Effector memory CD8-positive, alpha-beta T cell (primary cell): ENCODE measurements around the gene TESK2.

Experiments
- ATAC-seq: fragments of 150-1000 bp; cut with Tn5 transposase; replicated peaks from 2 replicates; pipeline ENCODE4 v1.10.0; 2021; ENCODE audit warnings: mild to moderate bottlenecking, moderate library complexity
- DNase-seq, 3 experiments: peaks; one replicate each; pipeline ENCODE4 v3.0.0; 2021
- H3K27ac Mint-ChIP-seq, 2 donors: one replicate each; pipeline ENCODE4 v1.8.0; 2022; ENCODE audit warnings: mild to moderate bottlenecking in 2 of 2, mixed read lengths in 2 of 2, moderate library complexity in 2 of 2
- H3K27me3 Mint-ChIP-seq, 2 donors: one replicate each; pipeline ENCODE4 v1.8.0; 2022; ENCODE audit warnings: mixed read lengths in 2 of 2
- H3K36me3 Mint-ChIP-seq: one replicate; pipeline ENCODE4 v1.8.0; 2022; ENCODE audit warnings: mild to moderate bottlenecking, moderate library complexity, mixed read lengths; ENCODE audit not compliant: insufficient read depth
- H3K4me1 Mint-ChIP-seq, 2 donors: one replicate each; pipeline ENCODE4 v1.8.0; 2022; ENCODE audit warnings: low read depth in 2 of 2, mixed read lengths in 2 of 2
- H3K4me3 Mint-ChIP-seq, 2 donors: one replicate each; pipeline ENCODE4 v1.8.0; 2022; ENCODE audit warnings: mild to moderate bottlenecking in 2 of 2, mixed read lengths in 2 of 2, moderate library complexity in 2 of 2
- H3K9me3 Mint-ChIP-seq, 2 donors: one replicate each; pipeline ENCODE4 v1.8.0; 2022; ENCODE audit warnings: mixed read lengths in 2 of 2

TESK2 gene

GRCh38 chr1:45353685-45354084 lies 137.3 kb downstream of the TESK2 start:
- Mint-ChIP-seq H3K36me3 (no peaks in the 10 kb centered on the region), H3K9me3 (no peaks in the 10 kb centered on the region), H3K4me3 (no peak overlapping the region), H3K27me3 (no peaks in the 10 kb centered on the region), H3K27ac (no peak overlapping the region), H3K4me1 (no peaks in the 10 kb centered on the region)
- ATAC-seq (no peak), DNase-seq (no peak)

GRCh38 chr1:45351508-45351907 lies 139.5 kb downstream of the TESK2 start:
- ATAC-seq = no peak
- no peaks in the 10 kb centered on the region for H3K9me3 Mint-ChIP-seq
- no peak overlapping the region for H3K4me3 Mint-ChIP-seq
- peaks cover under 1% of the 10 kb centered on the region for H3K36me3 Mint-ChIP-seq
- H3K27ac Mint-ChIP-seq = no peak overlapping the region
- no peaks in the 10 kb centered on the region for H3K4me1 Mint-ChIP-seq
- no peaks in the 10 kb centered on the region for H3K27me3 Mint-ChIP-seq
- no peak for DNase-seq

- Mint-ChIP-seq H3K4me3 (no peak overlapping the region), H3K4me1 (no peaks in the 10 kb centered on the region), H3K27me3 (no peaks in the 10 kb centered on the region), H3K36me3 (peaks cover 14% of the 10 kb centered on the region), H3K9me3 (no peaks in the 10 kb centered on the region), H3K27ac (peak overlapping the region in 1 of 2 donors; percentile 52)
- no peak for ATAC-seq
- no peak for DNase-seq
Observed at GRCh38 chr1:45348966-45349677, 141.8 kb downstream of the TESK2 start.

GRCh38 chr1:45348609-45348965 lies 142.4 kb downstream of the TESK2 start:
- peak overlapping the region; percentile 2 to 52 for H3K27ac Mint-ChIP-seq
- ATAC-seq (no peak), DNase-seq (no peak)
- H3K4me1 Mint-ChIP-seq = no peaks in the 10 kb centered on the region
- H3K36me3 Mint-ChIP-seq = peaks cover 15% of the 10 kb centered on the region
- H3K27me3 Mint-ChIP-seq = no peaks in the 10 kb centered on the region
- no peak overlapping the region for H3K4me3 Mint-ChIP-seq
- H3K9me3 Mint-ChIP-seq = no peaks in the 10 kb centered on the region

DNA sequence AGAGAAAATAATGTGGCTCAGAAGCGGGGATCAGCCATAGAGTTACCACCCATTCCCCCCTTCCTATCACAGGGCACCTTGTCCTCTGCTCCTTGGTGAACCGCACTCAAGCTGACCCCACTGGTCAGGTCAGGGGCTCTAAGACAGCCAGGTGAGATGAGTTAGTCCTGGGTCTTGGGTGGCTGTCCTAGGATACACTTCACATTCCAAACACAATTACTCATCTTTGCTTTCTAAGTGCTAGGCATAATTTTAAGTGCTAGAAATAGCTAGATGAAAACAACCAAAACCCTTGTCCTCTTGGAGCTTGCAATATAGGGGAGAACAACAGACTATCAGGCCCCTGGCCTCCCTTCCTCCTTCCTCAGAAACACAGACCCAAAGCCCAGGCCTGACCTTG lies 142.9 kb downstream of the TESK2 start:
- DNase-seq (no peak), ATAC-seq (no peak)
- H3K4me3 Mint-ChIP-seq = no peak overlapping the region
- peaks cover 21% of the 10 kb centered on the region for H3K36me3 Mint-ChIP-seq
- no peaks in the 10 kb centered on the region for H3K27me3 Mint-ChIP-seq
- H3K4me1 Mint-ChIP-seq = no peaks in the 10 kb centered on the region
- peak overlapping the region; percentile 14 to 60 for H3K27ac Mint-ChIP-seq
- no peaks in the 10 kb centered on the region for H3K9me3 Mint-ChIP-seq

DNA sequence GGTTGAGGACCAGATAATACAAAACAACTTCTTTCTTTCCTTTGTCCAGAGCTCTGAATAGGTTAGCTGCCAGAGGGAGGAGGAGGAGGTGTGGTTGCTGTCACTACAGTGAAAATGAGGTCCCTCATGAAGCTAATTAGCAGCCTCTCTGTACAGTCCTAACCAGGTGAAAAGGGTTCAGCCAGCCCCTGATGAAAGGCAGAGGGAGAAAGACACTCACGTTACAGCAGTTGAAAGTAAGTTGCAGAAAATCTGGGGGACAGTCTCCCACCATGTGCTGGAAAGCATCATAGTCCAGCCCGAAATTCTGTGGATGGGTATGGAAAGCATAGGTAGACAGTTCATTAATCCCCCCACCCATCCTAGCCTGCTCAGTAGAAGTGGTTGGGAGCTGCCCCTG lies 144.5 kb downstream of the TESK2 start:
- no peaks in the 10 kb centered on the region for H3K9me3 Mint-ChIP-seq
- peaks cover 32% of the 10 kb centered on the region for H3K36me3 Mint-ChIP-seq
- ATAC-seq (no peak), DNase-seq (no peak)
- no peak overlapping the region for H3K4me3 Mint-ChIP-seq
- H3K27ac Mint-ChIP-seq = peak overlapping the region; percentile 22 to 60
- peaks cover 6 to 10% of the 10 kb centered on the region in 2 donors for H3K4me1 Mint-ChIP-seq
- no peaks in the 10 kb centered on the region for H3K27me3 Mint-ChIP-seq

DNA sequence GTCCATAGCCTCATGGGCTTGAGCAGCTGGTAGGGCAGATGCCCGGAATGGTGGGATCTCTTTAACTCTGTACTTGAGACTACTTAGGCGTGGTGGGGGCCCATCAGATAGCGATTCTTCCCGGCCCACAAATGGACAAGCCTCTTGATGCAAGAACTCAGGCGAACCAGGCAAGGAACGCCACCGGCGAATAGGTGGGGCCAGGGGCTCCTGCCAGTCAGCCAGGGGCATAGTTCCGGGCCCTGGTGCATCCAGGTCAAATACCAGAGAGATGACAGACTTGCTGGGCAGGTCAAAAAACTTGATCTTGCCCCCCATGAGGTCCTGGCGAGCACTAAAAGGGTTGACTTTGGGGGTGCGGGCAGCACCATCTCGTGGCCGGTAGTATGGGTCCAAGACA lies 145.9 kb downstream of the TESK2 start:
- no peak overlapping the region for H3K4me3 Mint-ChIP-seq
- ATAC-seq (no peak), DNase-seq (no peak)
- no peak overlapping the region for H3K27ac Mint-ChIP-seq
- H3K36me3 Mint-ChIP-seq = peaks cover 36% of the 10 kb centered on the region
- H3K9me3 Mint-ChIP-seq = no peaks in the 10 kb centered on the region
- no peaks in the 10 kb centered on the region for H3K27me3 Mint-ChIP-seq
- peaks cover 14 to 21% of the 10 kb centered on the region in 2 donors for H3K4me1 Mint-ChIP-seq

DNA sequence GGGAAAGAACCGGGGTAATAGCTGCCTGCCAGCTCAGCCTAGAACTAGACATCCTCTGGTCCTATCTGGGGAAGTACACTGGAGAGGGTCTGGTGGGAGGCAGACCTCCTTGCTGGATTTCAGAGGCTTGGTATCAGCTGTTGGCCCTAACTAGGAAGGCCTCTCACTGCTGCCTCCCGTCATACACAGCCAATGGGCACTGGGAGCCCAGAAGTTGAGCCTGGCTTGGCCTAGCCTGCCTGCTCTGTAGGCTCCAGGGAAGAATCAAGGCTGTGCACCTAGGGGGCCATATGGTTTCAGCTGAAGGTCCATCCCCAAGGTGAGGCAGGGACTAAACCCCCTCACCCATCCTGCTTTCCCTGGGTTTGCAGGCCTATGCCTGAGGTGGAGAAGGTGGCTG lies 146.5 kb downstream of the TESK2 start:
- Mint-ChIP-seq H3K9me3 (no peaks in the 10 kb centered on the region), H3K27me3 (no peaks in the 10 kb centered on the region), H3K36me3 (peaks cover 42% of the 10 kb centered on the region), H3K4me1 (peaks cover 17 to 25% of the 10 kb centered on the region in 2 donors), H3K27ac (peak overlapping the region in 1 of 2 donors; percentile 53), H3K4me3 (no peak overlapping the region)
- ATAC-seq = no peak
- DNase-seq = no peak

GRCh38 chr1:45340816-45341466 lies 150.0 kb downstream of the TESK2 start:
- no peak for DNase-seq
- Mint-ChIP-seq H3K4me1 (peaks cover 41 to 44% of the 10 kb centered on the region in 2 donors), H3K9me3 (no peaks in the 10 kb centered on the region), H3K27me3 (no peaks in the 10 kb centered on the region), H3K36me3 (peaks cover 44% of the 10 kb centered on the region), H3K4me3 (peak overlapping the region; percentile 97 to 98), H3K27ac (peak overlapping the region; percentile 92 to 98)
- no peak for ATAC-seq

- H3K4me3 Mint-ChIP-seq = peak within 1 kb of the TSS; percentile 97 to 98
- ATAC-seq (peak; percentile 82), DNase-seq (peak; percentile 84 to 87 (median 87))
- no peaks in the 10 kb centered on the region for H3K9me3 Mint-ChIP-seq
- peak within 1 kb of the TSS; percentile 92 to 98 for H3K27ac Mint-ChIP-seq
- H3K27me3 Mint-ChIP-seq = no peaks in the 10 kb centered on the region
- peaks cover 41% of the 10 kb centered on the region for H3K36me3 Mint-ChIP-seq
- peaks cover 42 to 50% of the 10 kb centered on the region in 2 donors for H3K4me1 Mint-ChIP-seq
Observed at GRCh38 chr1:45339789-45340558, 151.0 kb downstream of the TESK2 start, which contains the start of the genes MUTYH and TOE1. Gene MUTYH (minus strand): TSS chr1:45340440. CDS start chr1:45334505, 5,935 bp downstream. Gene TOE1 (plus strand): TSS chr1:45340170. CDS start chr1:45340253, 83 bp downstream.

DNA sequence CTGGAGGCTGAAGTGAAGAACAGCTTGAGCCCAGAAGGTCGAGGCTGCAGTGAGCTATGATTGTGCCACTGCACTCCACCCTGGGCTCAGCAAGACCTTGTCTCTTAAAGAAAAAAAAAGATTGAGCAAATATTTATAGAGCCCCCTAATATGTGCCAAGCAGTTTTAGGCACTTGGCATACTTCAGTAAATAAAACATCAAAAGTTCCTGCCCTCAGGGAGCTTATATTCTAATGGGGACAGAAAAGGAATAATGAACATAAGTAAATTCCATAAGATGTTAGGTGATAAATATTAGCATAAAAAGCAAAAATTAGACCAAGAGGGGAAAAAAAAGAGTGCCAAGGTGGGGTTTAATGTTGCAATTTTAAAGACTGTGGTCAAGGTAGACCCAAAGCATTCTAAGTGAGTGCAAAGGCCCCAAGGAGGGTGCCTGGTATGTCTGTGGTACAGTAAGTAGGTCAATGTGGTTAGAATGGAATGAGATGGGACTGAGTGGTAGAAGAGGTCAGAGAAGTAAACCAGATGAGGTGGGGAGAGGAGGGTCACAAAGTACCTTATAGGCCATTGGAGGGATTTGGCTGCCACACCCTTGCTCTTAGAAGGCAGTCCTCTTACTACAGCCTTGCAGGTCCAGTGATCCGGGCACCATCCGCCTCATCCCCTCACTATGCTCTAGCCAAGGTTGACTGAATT lies 153.2 kb downstream of the TESK2 start:
- DNase-seq (no peak), ATAC-seq (no peak)
- Mint-ChIP-seq H3K27me3 (no peaks in the 10 kb centered on the region), H3K4me3 (peak overlapping the region; percentile 31 to 98), H3K36me3 (peaks cover 27% of the 10 kb centered on the region), H3K27ac (peak overlapping the region; percentile 6 to 92), H3K9me3 (no peaks in the 10 kb centered on the region), H3K4me1 (peaks cover 49 to 58% of the 10 kb centered on the region in 2 donors)

- no peak for ATAC-seq
- no peaks in the 10 kb centered on the region for H3K9me3 Mint-ChIP-seq
- H3K27me3 Mint-ChIP-seq = no peaks in the 10 kb centered on the region
- peaks cover 18% of the 10 kb centered on the region for H3K36me3 Mint-ChIP-seq
- no peak overlapping the region for H3K4me3 Mint-ChIP-seq
- no peak for DNase-seq
- peaks cover 35 to 49% of the 10 kb centered on the region in 2 donors for H3K4me1 Mint-ChIP-seq
- H3K27ac Mint-ChIP-seq = peak overlapping the region in 1 of 2 donors; percentile 44
Observed at GRCh38 chr1:45335855-45336324, 155.1 kb downstream of the TESK2 start.
